HG02973 (cell line): ENCODE results near the gene SPATA6.
"Not testable (repeated sequence)": the region's sequence is repeated elsewhere in the genome, so short reads cannot be mapped to it uniquely, and the experiment has no call there.

ENCODE experiments used
- ATAC-seq: cut with Tn5 transposase; IDR thresholded peaks from one replicate; pipeline ENCODE4 v1.9.1; 2021; ENCODE audit warnings: moderate library complexity; ENCODE audit not compliant: unreplicated experiment

The SPATA6 gene

GRCh38 chr1:48462716-48463302, 9.2 kb downstream of the SPATA6 start:
- no peak for ATAC-seq

DNA sequence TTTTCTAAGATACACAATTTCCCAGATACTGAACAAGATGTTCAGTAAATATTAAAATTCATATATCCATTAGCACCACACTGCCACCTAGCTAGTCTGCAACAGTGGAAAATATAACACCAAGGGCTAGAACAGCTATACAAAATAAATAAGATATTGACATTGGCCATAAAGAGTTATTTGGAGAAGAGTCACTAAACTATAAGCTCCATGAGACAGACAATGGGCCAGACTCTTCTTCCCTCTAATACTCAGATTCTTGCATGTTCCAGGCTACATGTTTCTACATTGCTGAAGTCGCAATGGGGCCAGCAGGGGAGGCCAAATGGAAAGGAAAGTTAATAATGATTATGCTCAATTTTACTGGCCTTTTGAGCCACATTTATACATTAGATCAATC, 21.5 kb downstream of the SPATA6 start:
- no peak for ATAC-seq

DNA sequence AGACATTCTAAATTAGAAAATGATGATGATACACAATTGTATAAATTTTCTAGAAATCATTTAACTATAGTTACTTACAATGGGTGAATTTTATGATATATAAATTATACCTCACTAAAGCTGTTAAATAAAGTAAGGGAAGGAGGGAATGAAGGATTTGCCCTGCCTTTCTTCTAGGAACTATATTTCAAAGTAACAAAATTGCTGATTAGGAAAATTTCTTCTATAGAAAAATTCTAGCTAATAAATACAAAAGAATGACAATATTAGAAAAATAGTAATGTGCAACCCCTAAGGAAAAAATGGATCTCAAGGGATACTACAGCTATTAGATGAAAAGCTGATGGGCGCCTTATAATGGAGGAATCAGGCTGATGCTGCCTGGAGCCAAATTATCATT, 23.1 kb downstream of the SPATA6 start:
- ATAC-seq, result no peak

DNA sequence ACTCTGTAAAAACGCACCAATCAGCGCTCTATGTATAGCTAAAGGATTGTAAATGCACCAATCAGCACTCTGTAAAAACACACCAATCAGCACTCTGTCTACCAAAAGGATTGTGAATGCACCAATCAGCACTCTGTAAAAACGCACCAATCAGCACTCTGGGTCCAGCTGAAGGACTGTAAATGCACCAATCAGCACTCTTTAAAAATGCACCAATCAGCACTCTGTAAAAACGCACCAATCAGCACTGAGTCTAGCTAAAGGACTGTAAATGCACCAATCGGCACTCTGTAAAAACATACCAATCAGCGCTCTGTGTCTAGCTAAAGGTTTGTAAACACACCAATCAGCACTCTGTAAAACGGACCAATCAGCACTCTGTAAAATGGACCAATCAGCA, 27.8 kb downstream of the SPATA6 start:
- ATAC-seq, result not testable (repeated sequence)

GRCh38 chr1:48442864-48443619, 29.0 kb downstream of the SPATA6 start:
- no peak for ATAC-seq

GRCh38 chr1:48440786-48441185, 31.2 kb downstream of the SPATA6 start:
- not testable (repeated sequence) for ATAC-seq

- no peak for ATAC-seq
Measured at GRCh38 chr1:48439380-48439779, 32.6 kb downstream of the SPATA6 start.

- ATAC-seq, result not testable (repeated sequence)
Measured at GRCh38 chr1:48437379-48437778, 34.6 kb downstream of the SPATA6 start.

GRCh38 chr1:48435312-48436002, 36.5 kb downstream of the SPATA6 start:
- not testable (repeated sequence) for ATAC-seq

DNA sequence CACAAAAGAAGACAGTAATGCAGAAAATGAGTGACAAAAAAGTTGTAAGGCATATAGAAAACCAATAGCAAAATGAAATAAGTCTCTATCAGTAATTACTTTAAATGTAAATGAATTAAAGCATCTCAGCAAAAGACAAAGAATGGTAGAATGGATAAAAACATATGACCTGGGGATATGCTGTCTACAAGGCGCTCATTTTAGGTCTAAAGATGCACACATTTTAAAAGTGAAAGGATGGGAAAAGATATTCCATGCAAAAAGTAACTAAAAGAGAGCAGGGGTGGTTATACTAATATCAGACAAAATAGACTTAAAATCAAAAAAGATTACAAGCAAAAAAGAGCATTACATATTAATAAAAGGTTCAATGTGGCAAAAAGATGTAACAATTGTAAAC, 41.2 kb downstream of the SPATA6 start:
- ATAC-seq, result no peak

- no peak for ATAC-seq
Measured at GRCh38 chr1:48422009-48422408, 50.0 kb downstream of the SPATA6 start.

DNA sequence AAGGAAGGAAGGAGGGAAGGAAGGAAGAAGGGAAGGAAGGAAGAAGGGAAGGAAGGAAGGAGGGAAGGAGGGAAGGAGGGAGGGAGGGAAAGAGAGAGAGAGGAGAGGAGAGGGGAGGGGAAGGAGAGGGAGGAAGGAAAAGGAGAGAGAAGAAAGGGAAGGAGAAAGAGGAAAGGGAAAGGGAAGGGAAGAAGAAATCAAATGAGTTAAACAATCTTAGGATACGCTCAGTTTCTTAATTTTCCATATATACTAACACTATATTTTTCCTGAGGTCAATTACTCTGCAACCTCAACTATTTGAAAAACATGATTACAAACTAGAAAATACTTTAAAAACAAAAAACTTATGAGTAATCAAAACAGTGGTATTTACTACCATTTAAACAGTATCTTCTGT, 53.3 kb downstream of the SPATA6 start:
- ATAC-seq, result no peak

GRCh38 chr1:48415050-48415449, 57.0 kb downstream of the SPATA6 start:
- no peak for ATAC-seq

DNA sequence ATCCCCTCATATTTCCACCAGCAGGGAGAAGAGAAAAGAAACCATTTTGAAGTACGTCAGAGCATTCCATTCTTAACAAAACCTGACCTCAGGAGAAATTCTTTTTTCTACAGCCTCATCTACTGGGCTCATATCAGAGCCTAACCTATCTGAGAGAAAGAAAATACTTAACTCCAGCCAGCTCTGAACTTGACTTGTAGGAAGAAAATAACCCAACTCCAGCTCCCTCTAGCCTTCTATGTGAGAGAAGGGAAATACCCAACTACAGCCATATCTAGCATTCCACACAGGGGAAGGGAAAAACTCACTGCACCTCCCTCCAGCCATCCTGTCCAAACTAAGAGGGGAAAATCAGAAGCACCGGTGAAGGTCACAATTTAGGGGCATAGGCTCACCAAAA, 57.7 kb downstream of the SPATA6 start:
- no peak for ATAC-seq

DNA sequence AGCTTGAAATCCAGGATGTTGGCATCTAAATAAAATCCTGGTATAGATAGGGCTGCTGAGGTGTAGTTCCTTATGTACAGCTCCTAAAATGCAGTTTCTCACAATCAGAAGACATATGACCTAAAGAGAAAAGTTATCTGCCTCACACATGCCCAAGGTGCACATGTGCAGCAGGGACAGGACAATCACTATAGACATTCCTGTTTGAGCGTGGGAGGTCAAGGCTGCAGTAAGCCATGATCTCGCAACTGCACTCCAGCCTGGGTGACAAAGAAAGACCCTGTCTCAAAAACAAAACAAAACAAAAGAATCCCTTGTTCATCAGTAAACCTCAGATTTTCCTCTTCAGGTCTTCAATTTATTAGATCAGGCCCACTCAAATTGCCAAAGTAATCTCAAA, 66.1 kb downstream of the SPATA6 start:
- ATAC-seq, result no peak

DNA sequence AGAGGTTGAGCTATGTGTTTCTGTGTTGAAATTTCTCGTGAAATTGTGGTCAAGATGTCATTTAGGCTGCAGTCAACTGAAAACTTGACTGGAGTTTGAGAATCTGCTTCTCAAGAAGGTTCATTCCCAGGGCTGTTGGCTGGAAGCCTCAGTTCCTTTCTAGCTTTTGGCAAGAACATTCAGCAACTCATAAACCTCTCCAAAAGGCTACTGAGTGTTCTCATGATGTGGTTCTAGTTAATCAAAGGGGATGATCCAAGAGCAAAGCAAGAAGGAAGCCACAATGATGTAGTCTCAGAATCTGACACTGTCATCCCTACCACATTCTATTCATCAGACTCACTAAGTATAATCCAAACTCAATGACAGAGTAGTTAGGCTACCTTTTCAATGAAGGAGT, 66.6 kb downstream of the SPATA6 start:
- no peak for ATAC-seq

GRCh38 chr1:48402599-48402998, 69.4 kb downstream of the SPATA6 start:
- ATAC-seq, result no peak

DNA sequence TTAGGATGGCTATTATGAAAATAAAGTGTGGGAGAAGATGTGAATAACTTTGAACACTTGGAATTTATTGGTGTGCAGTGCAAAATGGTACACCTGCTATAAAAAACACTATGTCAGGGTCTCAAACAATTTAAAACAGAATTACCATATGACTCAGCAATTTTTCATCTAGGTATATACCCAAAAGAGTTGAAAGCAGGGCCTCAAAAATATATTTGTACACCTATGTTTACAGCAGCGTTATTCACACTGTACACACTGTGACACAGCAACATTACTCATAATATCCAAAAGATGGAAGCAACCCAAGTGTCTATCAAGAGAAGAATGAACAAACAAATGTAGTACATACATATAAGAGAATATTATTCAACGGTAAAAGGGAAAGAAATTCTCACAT, 75.8 kb downstream of the SPATA6 start:
- ATAC-seq, result no peak

- no peak for ATAC-seq
Measured at GRCh38 chr1:48391926-48392325, 80.1 kb downstream of the SPATA6 start.

- ATAC-seq, result no peak
Measured at GRCh38 chr1:48387409-48387808, 84.6 kb downstream of the SPATA6 start.

- ATAC-seq, result no peak
Measured at GRCh38 chr1:48374785-48375184, 97.2 kb downstream of the SPATA6 start.

- ATAC-seq, result no peak
Measured at GRCh38 chr1:48371598-48371997, 100.4 kb downstream of the SPATA6 start.
